HT-29 (cell line): ENCODE measurements around the gene MEST. TPM values are rescaled to one million over a fixed set of nuclear protein-coding genes. Genes with fewer than 3 reads are reported as not detected.
"Not testable (repeated sequence)": the region's sequence is repeated elsewhere in the genome, so short reads cannot be mapped to it uniquely, and the experiment has no call there.

Source experiments
- DNase-seq: peaks from one replicate; pipeline ENCODE4 v3.0.0-alpha.2; 2015; ENCODE audit warnings: low spot score
- small RNA-seq: library from RNA; depleted of rRNA; stranded (forward); fragments of <200 nt; gene quantifications from one replicate; pipeline ENCODE3, GENCODE V24; 2014
- total RNA-seq: library from RNA; depleted of rRNA; stranded (reverse); fragments of >200 nt; shearing (Covaris generic); gene quantifications from 2 replicates; pipeline ENCODE4 v1.2.3, GENCODE V29; 2014; rRNA removed

Gene MEST
- total RNA-seq, 1 experiment from 2014 or later, result 60.3 TPM

GRCh38 chr7:130521258-130521951 is 29.5 kb downstream of the MEST start:
- DNase-seq, result no peak

GRCh38 chr7:130523519-130524125 is 31.7 kb downstream of the MEST start:
- DNase-seq, result not testable (repeated sequence)

DNA sequence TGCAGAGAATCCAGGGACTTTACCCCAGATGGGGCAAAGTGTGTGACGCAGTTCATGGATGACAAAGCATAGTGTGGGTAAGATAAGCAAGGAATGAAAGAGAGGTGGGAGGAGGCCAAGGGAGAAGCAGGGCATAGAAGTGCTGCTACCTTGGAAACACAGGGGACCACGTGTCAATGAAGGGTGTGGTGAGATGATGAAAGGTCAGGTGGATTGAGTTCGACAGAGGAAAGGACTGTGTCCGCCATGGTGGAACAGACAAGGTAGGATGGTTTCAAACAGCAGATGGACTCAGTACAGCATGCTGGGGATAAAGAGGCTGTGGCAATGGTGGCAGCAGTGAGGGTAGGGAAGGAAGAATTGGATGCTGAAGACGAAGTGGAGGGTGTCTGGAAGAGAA is 32.7 kb downstream of the MEST start:
- no peak for DNase-seq

GRCh38 chr7:130527752-130528355 is 36.0 kb downstream of the MEST start:
- not testable (repeated sequence) for DNase-seq

GRCh38 chr7:130529417-130529816 is 37.5 kb downstream of the MEST start:
- no peak for DNase-seq

GRCh38 chr7:130537894-130538293 is 46.0 kb downstream of the MEST start:
- not testable (repeated sequence) for DNase-seq

DNA sequence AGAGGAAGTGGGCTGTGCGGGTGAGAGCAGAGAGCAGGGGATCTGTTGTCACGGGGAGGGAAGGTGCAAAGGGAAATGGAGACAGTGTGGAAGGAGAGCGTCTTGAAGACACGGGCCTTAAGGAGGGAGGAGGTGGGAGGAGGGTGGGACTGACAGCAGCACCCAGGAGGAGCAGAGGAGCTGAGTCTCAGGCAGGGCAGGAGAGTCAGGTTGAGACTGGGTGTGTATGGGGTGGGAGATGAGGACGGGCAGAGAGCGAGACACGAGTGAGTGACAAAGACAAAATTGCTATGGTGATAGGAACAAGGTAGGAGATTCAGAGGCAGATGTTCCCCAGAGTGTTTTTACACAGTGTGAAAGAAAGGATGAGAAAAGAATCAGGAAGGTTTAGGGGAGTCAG is 49.4 kb downstream of the MEST start:
- DNase-seq, result not testable (repeated sequence)

- not testable (repeated sequence) for DNase-seq
These were observed 50.4 kb downstream of the MEST start for GRCh38 chr7:130542297-130542696.

GRCh38 chr7:130543487-130544010 is 51.7 kb downstream of the MEST start:
- DNase-seq, result no peak

- DNase-seq, result no peak
These were observed 52.5 kb downstream of the MEST start for GRCh38 chr7:130544356-130544755.

- no peak for DNase-seq
These were observed 61.6 kb downstream of the MEST start for GRCh38 chr7:130553398-130554029.

- no peak for DNase-seq
These were observed 62.6 kb downstream of the MEST start for GRCh38 chr7:130554481-130554880.

Small RNA genes lying within 50 kb of the gene (small RNA-seq; reads per million reads assigned to genes)
- not detected for gene MIR335
- not detected for gene RF02148
- gene RF02149, result not detected
- gene RF02150, result not detected

Other genes starting within 250 kb of the MEST start
- not detected in 2 replicates for gene CPA2, start 225.2 kb upstream of the MEST start, total RNA-seq
- gene CPA4, start 198.9 kb upstream of the MEST start, total RNA-seq, result not detected in 2 replicates
- not detected in 2 replicates for gene CPA5, start 147.3 kb upstream of the MEST start, total RNA-seq
- not detected in 2 replicates for gene CPA1, start 111.6 kb upstream of the MEST start, total RNA-seq
- gene CEP41, start 51.1 kb upstream of the MEST start, total RNA-seq, result 5.5 and 8.6 TPM in 2 replicates
- gene COPG2, start 176.7 kb downstream of the MEST start, total RNA-seq, result 14.2 and 15.5 TPM in 2 replicates
- not detected in 2 replicates for gene TSGA13, start 194.5 kb downstream of the MEST start, total RNA-seq
- not detected in 2 replicates for gene KLF14, start 242.1 kb downstream of the MEST start, total RNA-seq